ENCODE data around the gene DHRS7B. TPM values are rescaled to one million over a fixed set of nuclear protein-coding genes. Genes with fewer than 3 reads are reported as not detected.

DHRS7B gene
- polyA plus RNA-seq, 1 donor (not counting 4 experiments of a cell fraction or from before 2014, with no cell fraction given) = 33.8 TPM

GRCh38 chr17:21157586-21158370 lies 31.0 kb downstream of the DHRS7B start:
- Histone ChIP-seq H3K36me3 (ENCODE audit: control insufficient read depth in 2 of 2, extremely low read depth in 1 of 2, insufficient read depth in 2 of 2, low read length in 2 of 2) (no peaks in the 10 kb centered on the region), H3K4me2 (ENCODE audit: control insufficient read depth, extremely low read depth, insufficient read depth, low read depth, low read length) (no peak overlapping the region), H3K9me3 (ENCODE audit: control insufficient read depth, low read depth, low read length) (no peaks in the 10 kb centered on the region), H3K27me3 (ENCODE audit: control insufficient read depth, extremely low read depth, insufficient read depth, low read length) (no peaks in the 10 kb centered on the region), H4K20me1 (ENCODE audit: control insufficient read depth, extremely low read depth, insufficient read depth, low read length) (no peaks in the 10 kb centered on the region), H2AFZ (ENCODE audit: control insufficient read depth, low read length) (no peak overlapping the region), H3K79me2 (ENCODE audit: control insufficient read depth, insufficient read depth, low read length) (no peaks in the 10 kb centered on the region), H3K9me1 (ENCODE audit: control insufficient read depth, extremely low read depth, insufficient read depth, low read length) (no peaks in the 10 kb centered on the region), H3K4me1 (ENCODE audit: control insufficient read depth, extremely low read depth, insufficient read depth, low read length) (no peaks in the 10 kb centered on the region), H3K9ac (ENCODE audit: control insufficient read depth, extremely low read depth, insufficient read depth, low read length) (no peak overlapping the region), H3K27ac (ENCODE audit: control insufficient read depth, insufficient read depth, low read length) (no peak overlapping the region), H3K4me3 (ENCODE audit: control insufficient read depth in 2 of 3, extremely low read depth in 1 of 3, insufficient read depth in 2 of 3, low read depth in 1 of 3, low read length in 3 of 3) (no peak overlapping the region)
- dilution Hi-C loops (cut with MboI; ENCODE audit: extremely low pct_ligation_motif_present, low sequenced_read_pairs) = no loop called here
- FAIRE-seq (no peak), DNase-seq (ENCODE audit: low read depth, low spot score) (no peak)
- TF ChIP-seq, protein P1, sequence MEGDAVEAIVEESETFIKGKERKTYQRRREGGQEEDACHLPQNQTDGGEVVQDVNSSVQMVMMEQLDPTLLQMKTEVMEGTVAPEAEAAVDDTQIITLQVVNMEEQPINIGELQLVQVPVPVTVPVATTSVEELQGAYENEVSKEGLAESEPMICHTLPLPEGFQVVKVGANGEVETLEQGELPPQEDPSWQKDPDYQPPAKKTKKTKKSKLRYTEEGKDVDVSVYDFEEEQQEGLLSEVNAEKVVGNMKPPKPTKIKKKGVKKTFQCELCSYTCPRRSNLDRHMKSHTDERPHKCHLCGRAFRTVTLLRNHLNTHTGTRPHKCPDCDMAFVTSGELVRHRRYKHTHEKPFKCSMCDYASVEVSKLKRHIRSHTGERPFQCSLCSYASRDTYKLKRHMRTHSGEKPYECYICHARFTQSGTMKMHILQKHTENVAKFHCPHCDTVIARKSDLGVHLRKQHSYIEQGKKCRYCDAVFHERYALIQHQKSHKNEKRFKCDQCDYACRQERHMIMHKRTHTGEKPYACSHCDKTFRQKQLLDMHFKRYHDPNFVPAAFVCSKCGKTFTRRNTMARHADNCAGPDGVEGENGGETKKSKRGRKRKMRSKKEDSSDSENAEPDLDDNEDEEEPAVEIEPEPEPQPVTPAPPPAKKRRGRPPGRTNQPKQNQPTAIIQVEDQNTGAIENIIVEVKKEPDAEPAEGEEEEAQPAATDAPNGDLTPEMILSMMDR (optimal IDR thresholded peaks at IDR 0.05 in 1 of 3, IDR thresholded peaks at IDR 0.05 in 1 of 3, conservative IDR thresholded peaks at IDR 0.05 in 1 of 3; ENCODE audit: extremely low read depth in 1 of 3, insufficient read depth in 2 of 3, low read length in 3 of 3) = no peak
- no peak for TF ChIP-seq EZH2 (IDR thresholded peaks at IDR 0.05; ENCODE audit: low read length)

- TF ChIP-seq, protein P1 (optimal IDR thresholded peaks at IDR 0.05 in 1 of 3, IDR thresholded peaks at IDR 0.05 in 1 of 3, conservative IDR thresholded peaks at IDR 0.05 in 1 of 3; ENCODE audit: extremely low read depth in 1 of 3, insufficient read depth in 2 of 3, low read length in 3 of 3) = no peak
- TF ChIP-seq EZH2 (IDR thresholded peaks at IDR 0.05; ENCODE audit: low read length) = no peak
- Histone ChIP-seq H3K27ac (ENCODE audit: control insufficient read depth, insufficient read depth, low read length) (no peak overlapping the region), H3K4me1 (ENCODE audit: control insufficient read depth, extremely low read depth, insufficient read depth, low read length) (no peaks in the 10 kb centered on the region), H3K4me3 (ENCODE audit: control insufficient read depth in 2 of 3, extremely low read depth in 1 of 3, insufficient read depth in 2 of 3, low read depth in 1 of 3, low read length in 3 of 3) (no peak overlapping the region), H4K20me1 (ENCODE audit: control insufficient read depth, extremely low read depth, insufficient read depth, low read length) (no peaks in the 10 kb centered on the region), H3K79me2 (ENCODE audit: control insufficient read depth, insufficient read depth, low read length) (no peaks in the 10 kb centered on the region), H3K9me1 (ENCODE audit: control insufficient read depth, extremely low read depth, insufficient read depth, low read length) (no peaks in the 10 kb centered on the region), H3K9ac (ENCODE audit: control insufficient read depth, extremely low read depth, insufficient read depth, low read length) (no peak overlapping the region), H3K9me3 (ENCODE audit: control insufficient read depth, low read depth, low read length) (no peaks in the 10 kb centered on the region), H2AFZ (ENCODE audit: control insufficient read depth, low read length) (no peak overlapping the region), H3K36me3 (ENCODE audit: control insufficient read depth in 2 of 2, extremely low read depth in 1 of 2, insufficient read depth in 2 of 2, low read length in 2 of 2) (no peaks in the 10 kb centered on the region), H3K27me3 (ENCODE audit: control insufficient read depth, extremely low read depth, insufficient read depth, low read length) (no peaks in the 10 kb centered on the region), H3K4me2 (ENCODE audit: control insufficient read depth, extremely low read depth, insufficient read depth, low read depth, low read length) (no peak overlapping the region)
- dilution Hi-C loops (cut with MboI; ENCODE audit: extremely low pct_ligation_motif_present, low sequenced_read_pairs) = no loop called here
- FAIRE-seq (no peak), DNase-seq (ENCODE audit: low read depth, low spot score) (no peak)
These were observed 33.6 kb downstream of the DHRS7B start for GRCh38 chr17:21160401-21160800.
